ENCODE data around the gene CSF1. TPM values are rescaled to one million over a fixed set of nuclear protein-coding genes. Genes with fewer than 3 reads are reported as not detected.

CSF1 gene
- total RNA-seq, 1 experiment from 2014 or later = 4.9 TPM

GRCh38 chr1:109924316-109924715 is 13.7 kb downstream of the CSF1 start:
- TF ChIP-seq CTCF (conservative IDR thresholded peaks at IDR 0.05; ENCODE audit: low read depth, low read length) (no peak), EZH2 (IDR thresholded peaks at IDR 0.05; ENCODE audit: borderline replicate concordance, low read depth, low read length, poor library complexity, severe bottlenecking) (no peak)
- no peak for DNase-seq (ENCODE audit: low spot score)
- intact Hi-C loops (cut with micrococcal nuclease; ENCODE audit: unreplicated experiment) = no loop called here
- no peak overlapping the region for H3K4me3 ChIP-seq (ENCODE audit: low read depth, low read length, poor library complexity, severe bottlenecking)
- no peak overlapping the region for H3K27ac ChIP-seq (ENCODE audit: low read depth, low read length, poor library complexity, severe bottlenecking)
- H3K9me3 ChIP-seq (ENCODE audit: low read depth, low read length, poor library complexity, severe bottlenecking) = no peaks in the 10 kb centered on the region
- H3K36me3 ChIP-seq (ENCODE audit: insufficient read depth, low read length, poor library complexity, severe bottlenecking) = no peaks in the 10 kb centered on the region
- H3K27me3 ChIP-seq (replicated peaks; ENCODE audit: insufficient read depth, low read depth, low read length, poor library complexity) = no peaks in the 10 kb centered on the region
- CTCF ChIA-PET = interaction anchor here (1.3 to 2.2 kb wide), 2 partner anchors 60 to 148 kb away, joined by 3 to 6 read pairs; partner anchors contain the start of gene AHCYL1
- no TSS peak for BruUV-seq (replicated peaks)
- no peaks in the 10 kb centered on the region for H3K4me1 ChIP-seq (ENCODE audit: insufficient read depth, low read length, poor library complexity, severe bottlenecking)
- POLR2A ChIA-PET (ENCODE audit: low non-redundant PET) = no interaction called here

GRCh38 chr1:109925159-109925990 is 14.7 kb downstream of the CSF1 start:
- ChIA-PET CTCF (interaction anchor here (2.2 kb wide), 1 partner anchor 149 kb away, joined by 6 read pairs; no protein-coding TSS in a partner anchor), POLR2A (ENCODE audit: low non-redundant PET) (interaction anchor here (0.7 kb wide), 1 partner anchor 45 kb away, joined by 3 read pairs; no protein-coding TSS in a partner anchor)
- Histone ChIP-seq H3K4me3 (ENCODE audit: low read depth, low read length, poor library complexity, severe bottlenecking) (no peak overlapping the region), H3K4me1 (ENCODE audit: insufficient read depth, low read length, poor library complexity, severe bottlenecking) (no peaks in the 10 kb centered on the region), H3K27ac (ENCODE audit: low read depth, low read length, poor library complexity, severe bottlenecking) (no peak overlapping the region), H3K36me3 (ENCODE audit: insufficient read depth, low read length, poor library complexity, severe bottlenecking) (no peaks in the 10 kb centered on the region), H3K27me3 (replicated peaks; ENCODE audit: insufficient read depth, low read depth, low read length, poor library complexity) (no peaks in the 10 kb centered on the region), H3K9me3 (ENCODE audit: low read depth, low read length, poor library complexity, severe bottlenecking) (no peaks in the 10 kb centered on the region)
- DNase-seq (ENCODE audit: low spot score) = no peak
- no TSS peak for BruUV-seq (replicated peaks)
- intact Hi-C loops (cut with micrococcal nuclease; ENCODE audit: unreplicated experiment) = no loop called here
- TF ChIP-seq EZH2 (IDR thresholded peaks at IDR 0.05; ENCODE audit: borderline replicate concordance, low read depth, low read length, poor library complexity, severe bottlenecking) = no peak
- TF ChIP-seq CTCF (conservative IDR thresholded peaks at IDR 0.05; ENCODE audit: low read depth, low read length) = no peak

DNA sequence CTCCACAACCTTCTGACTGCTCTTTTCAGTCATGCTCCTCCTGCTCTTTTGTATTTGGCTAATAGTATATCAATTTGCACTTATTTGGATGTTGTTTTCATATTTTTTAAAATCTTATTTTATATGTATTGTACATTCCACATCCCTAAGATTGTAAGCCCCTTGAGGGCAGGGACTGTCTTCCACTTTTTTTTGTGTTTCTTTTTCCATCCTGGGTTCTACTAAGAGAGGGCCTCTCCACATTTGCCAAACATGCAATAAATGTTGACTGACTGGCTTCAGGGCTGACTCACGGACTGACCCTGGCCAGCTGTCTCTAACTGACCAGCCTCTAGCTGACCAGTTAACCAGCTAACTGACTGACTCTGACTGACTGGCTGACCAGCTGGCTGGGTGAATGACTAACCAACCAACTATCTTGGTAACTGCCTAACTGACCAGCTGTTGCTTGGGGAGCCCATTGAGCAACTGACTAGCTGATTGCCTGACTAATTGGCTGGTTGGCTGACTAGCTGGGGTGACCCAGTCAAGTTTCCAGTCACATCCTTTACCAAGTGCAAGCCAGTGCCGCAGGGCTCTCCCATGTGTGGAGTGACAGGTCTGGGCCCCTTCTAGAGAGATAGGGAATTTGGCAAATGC is 16.1 kb downstream of the CSF1 start:
- DNase-seq (ENCODE audit: low spot score) = no peak
- ChIA-PET CTCF (no interaction called here), POLR2A (ENCODE audit: low non-redundant PET) (no interaction called here)
- Histone ChIP-seq H3K27me3 (replicated peaks; ENCODE audit: insufficient read depth, low read depth, low read length, poor library complexity) (no peaks in the 10 kb centered on the region), H3K4me1 (ENCODE audit: insufficient read depth, low read length, poor library complexity, severe bottlenecking) (no peaks in the 10 kb centered on the region), H3K9me3 (ENCODE audit: low read depth, low read length, poor library complexity, severe bottlenecking) (no peaks in the 10 kb centered on the region), H3K36me3 (ENCODE audit: insufficient read depth, low read length, poor library complexity, severe bottlenecking) (no peaks in the 10 kb centered on the region), H3K4me3 (ENCODE audit: low read depth, low read length, poor library complexity, severe bottlenecking) (no peak overlapping the region), H3K27ac (ENCODE audit: low read depth, low read length, poor library complexity, severe bottlenecking) (no peak overlapping the region)
- intact Hi-C loops (cut with micrococcal nuclease; ENCODE audit: unreplicated experiment) = no loop called here
- BruUV-seq (replicated peaks) = no TSS peak
- TF ChIP-seq CTCF (conservative IDR thresholded peaks at IDR 0.05; ENCODE audit: low read depth, low read length) (no peak), EZH2 (IDR thresholded peaks at IDR 0.05; ENCODE audit: borderline replicate concordance, low read depth, low read length, poor library complexity, severe bottlenecking) (no peak)

Data from A673 (cell line).